ENCODE results near the gene TRAF4. TPM values are rescaled to one million over a fixed set of nuclear protein-coding genes. Genes with fewer than 3 reads are reported as not detected.

Gene TRAF4
- total RNA-seq, 1 experiment from 2014 or later = 227 TPM

DNA sequence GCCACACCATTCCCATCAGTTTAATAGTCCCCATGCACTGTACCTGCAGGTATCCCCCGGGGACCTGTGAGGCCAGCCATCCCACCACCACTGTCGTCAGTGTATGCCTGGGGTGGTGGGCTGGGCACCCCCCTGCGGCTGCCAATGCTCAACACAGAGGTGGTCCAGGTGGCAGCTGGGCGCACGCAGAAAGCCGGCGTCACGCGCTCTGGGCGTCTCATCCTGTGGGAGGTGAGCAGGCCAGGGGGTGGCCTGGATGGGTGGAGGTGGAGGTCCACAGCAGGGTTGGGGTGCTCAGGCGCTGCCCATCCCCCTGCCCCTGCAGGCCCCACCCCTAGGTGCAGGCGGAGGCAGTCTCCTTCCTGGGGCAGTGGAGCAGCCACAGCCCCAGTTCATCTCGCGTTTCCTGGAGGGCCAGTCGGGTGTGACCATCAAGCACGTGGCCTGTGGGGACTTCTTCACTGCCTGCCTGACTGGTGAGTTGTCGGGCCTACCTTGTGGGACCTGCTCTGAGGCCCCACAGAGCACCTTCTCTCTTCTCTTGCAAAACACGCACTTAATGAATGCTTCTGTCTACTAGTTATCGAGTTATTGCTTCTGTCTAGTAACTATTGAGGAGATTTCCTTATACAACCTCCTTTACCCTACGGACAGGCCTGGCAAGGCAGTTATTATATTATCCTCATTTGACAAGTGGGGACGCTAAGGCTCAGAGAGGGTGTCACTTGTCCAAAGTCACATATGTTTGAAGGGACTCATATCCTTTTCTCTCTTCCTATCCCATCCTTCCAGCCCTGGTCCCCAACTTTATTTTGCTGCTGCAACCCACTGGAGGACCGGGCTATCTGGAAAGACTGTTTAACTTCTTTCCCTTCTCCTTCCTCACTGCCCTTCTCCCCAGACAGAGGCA lies 5.8 kb upstream of the TRAF4 start:
- peaks cover 20 to 52% (median 28%) of the 10 kb centered on the region in 3 experiments; a peak in 6 of 7 replicates for H3K36me3 Mint-ChIP-seq (ENCODE audit: insufficient read depth in 1 of 3, low read depth in 3 of 3)
- H3T11ph ChIP-seq (ENCODE audit: low read length) = no peak overlapping the region
- no peaks in the 10 kb centered on the region for H3K27me3 ChIP-seq (ENCODE audit: insufficient read depth, low read length)
- H2BK20ac ChIP-seq (ENCODE audit: low read depth, low read length, poor library complexity, severe bottlenecking) = no peak overlapping the region
- no peak overlapping the region for H2AK5ac ChIP-seq (ENCODE audit: insufficient read length, low read length)
- H4K8ac ChIP-seq (replicated peaks; ENCODE audit: insufficient read length, low read depth, low read length) = no peak overlapping the region
- no peaks in the 10 kb centered on the region for H3K4me1 ChIP-seq (ENCODE audit: insufficient read depth, low read length)
- no peak overlapping the region for H2BK5ac ChIP-seq (ENCODE audit: insufficient read length, low read length)
- no peak overlapping the region for H2BK12ac ChIP-seq (ENCODE audit: insufficient read length, low read depth, low read length)
- H2AFZ ChIP-seq (ENCODE audit: low read length) = no peak overlapping the region
- no peak overlapping the region for H3K56ac ChIP-seq (ENCODE audit: insufficient read length, low read depth, low read length)
- no peak overlapping the region for H3K9ac ChIP-seq (ENCODE audit: extremely low read depth, insufficient read length, low read length)
- H3K79me2 ChIP-seq (ENCODE audit: insufficient read depth, low read length) = no peaks in the 10 kb centered on the region
- H3K9me3 ChIP-seq (ENCODE audit: control insufficient read depth, low read depth, low read length) = no peaks in the 10 kb centered on the region
- TF ChIP-seq, protein P1, sequence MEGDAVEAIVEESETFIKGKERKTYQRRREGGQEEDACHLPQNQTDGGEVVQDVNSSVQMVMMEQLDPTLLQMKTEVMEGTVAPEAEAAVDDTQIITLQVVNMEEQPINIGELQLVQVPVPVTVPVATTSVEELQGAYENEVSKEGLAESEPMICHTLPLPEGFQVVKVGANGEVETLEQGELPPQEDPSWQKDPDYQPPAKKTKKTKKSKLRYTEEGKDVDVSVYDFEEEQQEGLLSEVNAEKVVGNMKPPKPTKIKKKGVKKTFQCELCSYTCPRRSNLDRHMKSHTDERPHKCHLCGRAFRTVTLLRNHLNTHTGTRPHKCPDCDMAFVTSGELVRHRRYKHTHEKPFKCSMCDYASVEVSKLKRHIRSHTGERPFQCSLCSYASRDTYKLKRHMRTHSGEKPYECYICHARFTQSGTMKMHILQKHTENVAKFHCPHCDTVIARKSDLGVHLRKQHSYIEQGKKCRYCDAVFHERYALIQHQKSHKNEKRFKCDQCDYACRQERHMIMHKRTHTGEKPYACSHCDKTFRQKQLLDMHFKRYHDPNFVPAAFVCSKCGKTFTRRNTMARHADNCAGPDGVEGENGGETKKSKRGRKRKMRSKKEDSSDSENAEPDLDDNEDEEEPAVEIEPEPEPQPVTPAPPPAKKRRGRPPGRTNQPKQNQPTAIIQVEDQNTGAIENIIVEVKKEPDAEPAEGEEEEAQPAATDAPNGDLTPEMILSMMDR (conservative IDR thresholded peaks at IDR 0.05) = no peak
- no peak overlapping the region for H3K27ac Mint-ChIP-seq
- H3K4ac ChIP-seq (ENCODE audit: low read depth, low read length) = no peak overlapping the region
- no CpG with 5 or more reads among the region's 22 CpGs for WGBS (ENCODE audit: extremely low coverage, insufficient read length, low lambda C conversion rate)
- H3K23me2 ChIP-seq (ENCODE audit: insufficient read length, low read depth, low read length, poor library complexity, severe bottlenecking) = peaks cover 2% of the 10 kb centered on the region
- H3K9me3 Mint-ChIP-seq = no peaks in the 10 kb centered on the region
- no peak overlapping the region for H3K14ac ChIP-seq (ENCODE audit: insufficient read depth, low read length)
- H4K91ac ChIP-seq (ENCODE audit: insufficient read length, low read depth, low read length) = no peak overlapping the region
- no peak for DNase-seq
- H3K27me3 Mint-ChIP-seq (ENCODE audit: low read depth) = no peaks in the 10 kb centered on the region
- no peaks in the 10 kb centered on the region for H3K79me1 ChIP-seq (ENCODE audit: insufficient read depth, low read depth, low read length, poor library complexity, severe bottlenecking)
- H3K18ac ChIP-seq (ENCODE audit: insufficient read length, low read depth, low read length) = no peak overlapping the region
- H4K5ac ChIP-seq (ENCODE audit: insufficient read length, low read depth, low read length) = no peak overlapping the region
- no peak overlapping the region for H3K4me3 Mint-ChIP-seq
- no peak overlapping the region for H3K4me2 ChIP-seq (ENCODE audit: insufficient read depth, insufficient read length, low read length)
- no peak overlapping the region for H3K23ac ChIP-seq (ENCODE audit: insufficient read length, low read depth, low read length)
- H2BK120ac ChIP-seq (ENCODE audit: low read depth, low read length, poor library complexity, severe bottlenecking) = no peak overlapping the region
- H3K27ac ChIP-seq (ENCODE audit: insufficient read length, low read depth, low read length) = no peak overlapping the region
- no peaks in the 10 kb centered on the region for H4K20me1 ChIP-seq (ENCODE audit: control insufficient read depth, insufficient read depth, insufficient read length)
- H3K4me1 Mint-ChIP-seq = peaks cover 1% of the 10 kb centered on the region in 2 experiments; a peak in 2 of 4 replicates
- H2BK15ac ChIP-seq (ENCODE audit: low read depth, low read length) = no peak overlapping the region
